H9 (cell line): ENCODE data around the gene FHOD3. TPM values are rescaled to one million over a fixed set of nuclear protein-coding genes. Genes with fewer than 3 reads are reported as not detected.

ENCODE experiments used
- DNase-seq: peaks from one replicate; pipeline ENCODE4 v3.0.0-alpha.2; 2017
- H2AFZ ChIP-seq: one replicate; pipeline ENCODE4 v1.6.1; 2013; ENCODE audit warnings: mild to moderate bottlenecking, low read length, control low read depth, moderate library complexity
- H2AK5ac ChIP-seq: 2 replicates; pipeline ENCODE4 v1.6.1; 2013; ENCODE audit warnings: low read length, control low read depth, mixed read lengths; ENCODE audit not compliant: insufficient read length
- H2BK120ac ChIP-seq: one replicate; pipeline ENCODE4 v1.6.1; 2013; ENCODE audit warnings: low read depth, mild to moderate bottlenecking, low read length, control low read depth, inconsistent platforms; ENCODE audit not compliant: poor library complexity, severe bottlenecking
- H2BK12ac ChIP-seq: 2 replicates; pipeline ENCODE4 v1.6.1; 2013; ENCODE audit warnings: low read length, control low read depth, mixed read lengths, low read depth; ENCODE audit not compliant: insufficient read length
- H2BK15ac ChIP-seq: 2 replicates; pipeline ENCODE4 v1.6.1; 2013; ENCODE audit warnings: low read depth, low read length, control low read depth
- H2BK20ac ChIP-seq: one replicate; pipeline ENCODE4 v1.6.1; 2013; ENCODE audit warnings: low read depth, mild to moderate bottlenecking, low read length, control low read depth, inconsistent platforms; ENCODE audit not compliant: poor library complexity, severe bottlenecking
- H2BK5ac ChIP-seq: 2 replicates; pipeline ENCODE4 v1.6.1; 2013; ENCODE audit warnings: low read length, control low read depth, mixed read lengths; ENCODE audit not compliant: insufficient read length
- H3K14ac ChIP-seq: 2 replicates; pipeline ENCODE4 v1.6.1; 2013; ENCODE audit warnings: low read length, control low read depth; ENCODE audit not compliant: insufficient read depth
- H3K18ac ChIP-seq: 2 replicates; pipeline ENCODE4 v1.6.1; 2013; ENCODE audit warnings: low read depth, mild to moderate bottlenecking, mixed read lengths, low read length, control low read depth; ENCODE audit not compliant: insufficient read length
- H3K23ac ChIP-seq: 2 replicates; pipeline ENCODE4 v1.6.1; 2013; ENCODE audit warnings: low read length, control low read depth, mixed read lengths, low read depth; ENCODE audit not compliant: insufficient read length
- H3K23me2 ChIP-seq: 2 replicates; pipeline ENCODE4 v1.6.1; 2013; ENCODE audit warnings: low read depth, mild to moderate bottlenecking, mixed read lengths, low read length, control low read depth; ENCODE audit not compliant: insufficient read length, poor library complexity, severe bottlenecking
- H3K27ac ChIP-seq: 2 replicates; pipeline ENCODE4 v1.5.1; 2013; ENCODE audit warnings: low read length, control low read depth, mixed read lengths, low read depth; ENCODE audit not compliant: insufficient read length
- H3K27me3 ChIP-seq: 2 replicates; pipeline ENCODE4 v1.6.1; 2013; ENCODE audit warnings: low read length, control low read depth, inconsistent platforms; ENCODE audit not compliant: insufficient read depth
- H3K4ac ChIP-seq: 2 replicates; pipeline ENCODE4 v1.6.1; 2013; ENCODE audit warnings: low read depth, mild to moderate bottlenecking, control low read depth, inconsistent platforms, low read length, moderate library complexity
- H3K4me1 ChIP-seq: 2 replicates; pipeline ENCODE4 v1.6.1; 2013; ENCODE audit warnings: low read length, control low read depth, inconsistent platforms; ENCODE audit not compliant: insufficient read depth
- H3K4me2 ChIP-seq: 2 replicates; pipeline ENCODE4 v1.6.1; 2013; ENCODE audit warnings: low read length, control low read depth, mixed read lengths; ENCODE audit not compliant: insufficient read length, insufficient read depth
- H3K56ac ChIP-seq: 2 replicates; pipeline ENCODE4 v1.6.1; 2013; ENCODE audit warnings: low read depth, mild to moderate bottlenecking, mixed read lengths, low read length, control low read depth; ENCODE audit not compliant: insufficient read length
- H3K79me1 ChIP-seq: 2 replicates; pipeline ENCODE4 v1.6.1; 2013; ENCODE audit warnings: low read depth, mild to moderate bottlenecking, moderate library complexity, low read length, control low read depth, inconsistent platforms; ENCODE audit not compliant: insufficient read depth, poor library complexity, severe bottlenecking
- H3K79me2 ChIP-seq: 2 replicates; pipeline ENCODE4 v1.6.1; 2013; ENCODE audit warnings: low read length, control low read depth, inconsistent platforms; ENCODE audit not compliant: insufficient read depth
- H3K9ac ChIP-seq: 2 replicates; pipeline ENCODE4 v1.6.1; 2013; ENCODE audit warnings: low read length, control low read depth, mixed read lengths; ENCODE audit not compliant: insufficient read length; ENCODE audit errors: extremely low read depth
- H3K9me3 ChIP-seq: one replicate; pipeline ENCODE4 v1.6.1; 2013; ENCODE audit warnings: low read depth, low read length, inconsistent platforms; ENCODE audit not compliant: control insufficient read depth
- H3T11ph ChIP-seq: one replicate; pipeline ENCODE4 v1.6.1; 2013; ENCODE audit warnings: mild to moderate bottlenecking, low read length, control low read depth, inconsistent platforms
- H4K20me1 ChIP-seq: one replicate; pipeline ENCODE4 v1.6.1; 2013; ENCODE audit not compliant: control insufficient read depth, insufficient read length, insufficient read depth
- H4K5ac ChIP-seq: 2 replicates; pipeline ENCODE4 v1.6.1; 2013; ENCODE audit warnings: low read depth, mild to moderate bottlenecking, mixed read lengths, low read length, control low read depth; ENCODE audit not compliant: insufficient read length
- H4K8ac ChIP-seq: replicated peaks from 2 replicates; pipeline ENCODE4 v1.6.1; 2013; ENCODE audit warnings: low read length, control low read depth, mixed read lengths, low read depth; ENCODE audit not compliant: insufficient read length
- H4K91ac ChIP-seq: 2 replicates; pipeline ENCODE4 v1.6.1; 2013; ENCODE audit warnings: low read depth, mild to moderate bottlenecking, moderate library complexity, mixed read lengths, low read length, control low read depth; ENCODE audit not compliant: insufficient read length
- H3K27ac Mint-ChIP-seq, 3 experiments: 2 replicates in 2 of 3; 3 replicates in 1 of 3; pipeline ENCODE4 v1.8.0; 2020 to 2021; ENCODE audit warnings: mixed read lengths in 3 of 3, mild to moderate bottlenecking in 1 of 3, moderate library complexity in 1 of 3
- H3K27me3 Mint-ChIP-seq: 2 replicates; pipeline ENCODE4 v1.8.0; 2021; ENCODE audit warnings: low read depth, mild to moderate bottlenecking, moderate library complexity, mixed read lengths
- H3K36me3 Mint-ChIP-seq, 3 experiments: 2 replicates in 2 of 3; 3 replicates in 1 of 3; pipeline ENCODE4 v1.8.0; 2020 to 2021; ENCODE audit warnings: low read depth in 3 of 3, mixed read lengths in 3 of 3; ENCODE audit not compliant: insufficient read depth in 1 of 3
- H3K4me1 Mint-ChIP-seq, 2 experiments: 2 replicates each; pipeline ENCODE4 v1.8.0; 2020; ENCODE audit warnings: mixed read lengths in 2 of 2
- H3K4me3 Mint-ChIP-seq, 2 experiments: 2 replicates in 1 of 2; 3 replicates in 1 of 2; pipeline ENCODE4 v1.8.0; 2020 to 2021; ENCODE audit warnings: mild to moderate bottlenecking in 2 of 2, mixed read lengths in 2 of 2, moderate library complexity in 1 of 2
- H3K9me3 Mint-ChIP-seq, 2 experiments: 2 replicates in 1 of 2; 3 replicates in 1 of 2; pipeline ENCODE4 v1.8.0; 2020; ENCODE audit warnings: mild to moderate bottlenecking in 2 of 2, mixed read lengths in 2 of 2, moderate library complexity in 1 of 2
- CTCF ChIP-seq: fragments of 200-600 bp; sonication (generic); conservative IDR thresholded peaks from 3 replicates; pipeline ENCODE4 v1.8.0; 2021; ENCODE audit warnings: antibody characterized with exemption, mild to moderate bottlenecking
- WGBS: extraction: QIAGEN DNeasy Blood & Tissue Kit; methylation state at CpG from one replicate; pipeline ENCODE4 v1.1.7; 2013; ENCODE audit warnings: missing lambda C conversion rate, low lambda C conversion rate, mixed read lengths; ENCODE audit not compliant: insufficient read length; ENCODE audit errors: extremely low coverage; 5-methylcytosine and 5-hydroxymethylcytosine counted together
- total RNA-seq: library from RNA; stranded (reverse); gene quantifications from 2 replicates; pipeline ENCODE4 v1.2.1, GENCODE V29; 2021

The FHOD3 gene
- total RNA-seq, 1 experiment from 2014 or later: 8.0 TPM

GRCh38 chr18:36406805-36407204, 109.3 kb downstream of the FHOD3 start:
- Histone ChIP-seq H4K91ac (no peak overlapping the region), H3K4me2 (no peak overlapping the region), H4K20me1 (no peaks in the 10 kb centered on the region), H3K9me3 (no peaks in the 10 kb centered on the region), H2BK5ac (no peak overlapping the region), H4K5ac (no peak overlapping the region), H2BK120ac (no peak overlapping the region), H3K27me3 (no peaks in the 10 kb centered on the region), H3K79me2 (no peaks in the 10 kb centered on the region), H2BK15ac (no peak overlapping the region), H3K79me1 (no peaks in the 10 kb centered on the region), H2BK20ac (no peak overlapping the region), H3K9ac (no peak overlapping the region), H3K4me1 (no peaks in the 10 kb centered on the region; the same call in 1 of the 2 replicates), H3T11ph (no peak overlapping the region), H3K4ac (no peak overlapping the region), H3K18ac (no peak overlapping the region), H4K8ac (no peak overlapping the region), H2AFZ (no peak overlapping the region), H2AK5ac (no peak overlapping the region), H2BK12ac (no peak overlapping the region), H3K23ac (no peak overlapping the region), H3K56ac (no peak overlapping the region), H3K27ac (no peak overlapping the region), H3K23me2 (no peaks in the 10 kb centered on the region), H3K14ac (no peak overlapping the region)
- no peak for DNase-seq
- no peak for TF ChIP-seq CTCF
- H3K36me3 Mint-ChIP-seq: no peaks in the 10 kb centered on the region; a peak in 1 of 7 replicates
- no peak overlapping the region for H3K4me3 Mint-ChIP-seq
- WGBS: no CpG with 5 or more reads among the region's 5 CpGs
- H3K9me3 Mint-ChIP-seq: no peaks in the 10 kb centered on the region; a peak in 1 of 5 replicates
- H3K27me3 Mint-ChIP-seq: no peaks in the 10 kb centered on the region
- no peak overlapping the region; a peak in 1 of 7 replicates for H3K27ac Mint-ChIP-seq
- peaks cover 17 to 26% of the 10 kb centered on the region in 2 experiments for H3K4me1 Mint-ChIP-seq
